Natural killer cell (primary cell): ENCODE data around the gene GAB2. TPM values are rescaled to one million over a fixed set of nuclear protein-coding genes. Genes with fewer than 3 reads are reported as not detected.

Source experiments
- ATAC-seq, 3 donors: fragments of 150-1000 bp in 2 of 3; fragments of 200-7000 bp in 1 of 3; cut with Tn5 transposase; 1 replicate in 1 of 3; 2 replicates in 2 of 3; pipeline ENCODE4 v1.10.0; 2021; ENCODE audit warnings: mild to moderate bottlenecking in 2 of 3, moderate library complexity in 2 of 3
- DNase-seq, 2 donors: peaks; one replicate each; pipeline versions ENCODE4 v3.0.0 to v3.0.0-alpha.2; 2013 to 2021; ENCODE audit warnings: mixed read lengths in 1 of 2
- H3K27ac ChIP-seq: one replicate; pipeline ENCODE4 v1.5.1; 2013; ENCODE audit warnings: mild to moderate bottlenecking, low read length
- H3K27me3 ChIP-seq: one replicate; pipeline ENCODE4 v1.6.1; 2013; ENCODE audit warnings: low read length; ENCODE audit not compliant: control insufficient read depth, insufficient read depth
- H3K36me3 ChIP-seq: one replicate; pipeline ENCODE4 v1.6.1; 2013; ENCODE audit warnings: low read length; ENCODE audit not compliant: control insufficient read depth, insufficient read depth
- H3K4me1 ChIP-seq: one replicate; pipeline ENCODE4 v1.6.1; 2013; ENCODE audit warnings: low read length; ENCODE audit not compliant: control insufficient read depth, insufficient read depth
- H3K4me3 ChIP-seq: one replicate; pipeline ENCODE4 v1.5.1; 2013; ENCODE audit warnings: low read length
- H3K9me3 ChIP-seq: one replicate; pipeline ENCODE4 v1.6.1; 2013; ENCODE audit warnings: low read length; ENCODE audit not compliant: control insufficient read depth, insufficient read depth
- H3K27ac Mint-ChIP-seq, 2 donors: one replicate each; pipeline ENCODE4 v1.8.0; 2022; ENCODE audit warnings: mild to moderate bottlenecking in 2 of 2, mixed read lengths in 2 of 2, moderate library complexity in 1 of 2
- H3K27me3 Mint-ChIP-seq, 2 donors: one replicate each; pipeline ENCODE4 v1.8.0; 2022; ENCODE audit warnings: low read depth in 2 of 2, mixed read lengths in 2 of 2
- H3K36me3 Mint-ChIP-seq: one replicate; pipeline ENCODE4 v1.8.0; 2022; ENCODE audit warnings: mixed read lengths
- H3K4me1 Mint-ChIP-seq, 2 donors: one replicate each; pipeline ENCODE4 v1.8.0; 2022; ENCODE audit warnings: mixed read lengths in 2 of 2
- H3K4me3 Mint-ChIP-seq: one replicate; pipeline ENCODE4 v1.8.0; 2022; ENCODE audit warnings: mild to moderate bottlenecking, moderate library complexity, mixed read lengths
- H3K9me3 Mint-ChIP-seq, 2 donors: one replicate each; pipeline ENCODE4 v1.8.0; 2022; ENCODE audit warnings: mixed read lengths in 2 of 2
- WGBS: methylation state at CpG from one replicate; pipeline ENCODE4 v1.1.7; 2013; ENCODE audit warnings: missing lambda C conversion rate; ENCODE audit not compliant: insufficient coverage; 5-methylcytosine and 5-hydroxymethylcytosine counted together
- intact Hi-C: fragments of 100-400 bp; cut with micrococcal nuclease; formaldehyde crosslinking; loops from one replicate; pipeline ENCODE4 v1.14.2; 2022
- total RNA-seq, 4 donors: library from RNA; stranded (reverse); fragments of 120-200 nt in 1 of 4; gene quantifications; one replicate each; pipeline versions ENCODE4 v1.2.3 to v1.2.4, GENCODE V29; 2013 to 2022
- TF ChIP-seq, protein P1 (sequence below): fragments of 200-600 bp; IDR thresholded peaks from one replicate; pipeline ENCODE4 v1.8.0; 2022; ENCODE audit warnings: antibody characterized with exemption

The GAB2 gene
- total RNA-seq, 3 donors from 2014 or later (not counting 1 experiment from before 2014, with no cell fraction given): 4.3 to 58.4 (median 8.1) TPM

DNA sequence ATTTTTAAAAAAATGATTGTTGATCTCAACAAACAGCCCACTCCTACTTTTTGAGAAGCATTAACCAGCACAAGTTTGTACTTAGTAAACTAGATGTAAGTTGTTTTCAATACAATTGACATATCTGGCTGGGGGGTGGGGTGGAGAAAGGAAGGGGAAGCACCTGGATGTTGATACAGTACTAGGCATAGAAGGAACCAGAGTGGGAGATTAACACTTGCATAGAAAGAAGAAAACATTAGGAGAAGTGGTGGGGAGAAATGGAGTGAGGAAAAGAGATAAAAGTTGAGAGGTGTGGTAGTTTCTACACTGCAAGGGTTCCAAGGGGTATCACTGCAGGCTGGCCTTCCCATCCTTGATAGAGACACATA is 10.6 kb upstream of the GAB2 start:
- Mint-ChIP-seq H3K27ac (no peak overlapping the region), H3K4me3 (no peak overlapping the region), H3K27me3 (peaks cover 0 to 6% of the 10 kb centered on the region in 2 donors), H3K36me3 (no peaks in the 10 kb centered on the region), H3K4me1 (peaks cover 0 to 7% of the 10 kb centered on the region in 2 donors), H3K9me3 (no peaks in the 10 kb centered on the region)
- no peaks in the 10 kb centered on the region for H3K36me3 ChIP-seq
- no peaks in the 10 kb centered on the region for H3K9me3 ChIP-seq
- no peaks in the 10 kb centered on the region for H3K27me3 ChIP-seq
- TF ChIP-seq, protein P1, sequence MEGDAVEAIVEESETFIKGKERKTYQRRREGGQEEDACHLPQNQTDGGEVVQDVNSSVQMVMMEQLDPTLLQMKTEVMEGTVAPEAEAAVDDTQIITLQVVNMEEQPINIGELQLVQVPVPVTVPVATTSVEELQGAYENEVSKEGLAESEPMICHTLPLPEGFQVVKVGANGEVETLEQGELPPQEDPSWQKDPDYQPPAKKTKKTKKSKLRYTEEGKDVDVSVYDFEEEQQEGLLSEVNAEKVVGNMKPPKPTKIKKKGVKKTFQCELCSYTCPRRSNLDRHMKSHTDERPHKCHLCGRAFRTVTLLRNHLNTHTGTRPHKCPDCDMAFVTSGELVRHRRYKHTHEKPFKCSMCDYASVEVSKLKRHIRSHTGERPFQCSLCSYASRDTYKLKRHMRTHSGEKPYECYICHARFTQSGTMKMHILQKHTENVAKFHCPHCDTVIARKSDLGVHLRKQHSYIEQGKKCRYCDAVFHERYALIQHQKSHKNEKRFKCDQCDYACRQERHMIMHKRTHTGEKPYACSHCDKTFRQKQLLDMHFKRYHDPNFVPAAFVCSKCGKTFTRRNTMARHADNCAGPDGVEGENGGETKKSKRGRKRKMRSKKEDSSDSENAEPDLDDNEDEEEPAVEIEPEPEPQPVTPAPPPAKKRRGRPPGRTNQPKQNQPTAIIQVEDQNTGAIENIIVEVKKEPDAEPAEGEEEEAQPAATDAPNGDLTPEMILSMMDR: no peak
- no peak overlapping the region for H3K4me3 ChIP-seq
- intact Hi-C loops: no loop called here
- H3K27ac ChIP-seq: no peak overlapping the region
- H3K4me1 ChIP-seq: peaks cover 3% of the 10 kb centered on the region
- no peak for DNase-seq
- ATAC-seq: no peak

DNA sequence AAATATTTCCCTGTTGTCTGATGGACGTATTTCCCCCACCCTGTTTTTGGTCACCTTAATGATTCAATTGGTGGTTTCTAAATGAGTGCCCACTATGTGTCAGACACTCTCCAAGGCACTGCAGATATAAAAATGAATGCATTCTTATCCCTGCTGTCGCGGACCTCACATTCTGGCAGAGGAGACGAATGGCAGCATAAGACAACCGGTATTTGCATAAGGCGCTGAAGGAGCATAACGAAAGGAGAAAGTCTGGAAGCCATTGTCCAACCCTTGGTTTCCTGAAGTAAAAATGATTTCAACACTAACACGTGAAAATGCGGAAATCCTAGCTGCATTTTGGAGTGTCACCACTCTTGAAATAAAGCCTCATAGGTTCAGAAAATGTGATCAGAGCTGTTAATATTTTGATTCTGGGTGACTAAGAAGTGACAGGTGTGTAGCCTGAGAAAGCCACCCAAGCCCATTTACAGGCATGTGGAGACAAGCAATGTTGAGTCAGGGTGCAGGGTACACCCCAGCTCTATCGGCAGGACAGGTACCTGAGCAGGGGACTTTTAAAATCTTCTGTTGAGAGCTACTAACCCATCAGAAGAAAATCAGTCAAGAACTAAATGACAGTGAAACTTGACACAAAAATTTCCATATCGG is 10.1 kb upstream of the GAB2 start:
- H3K4me1 ChIP-seq: peaks cover 3% of the 10 kb centered on the region
- 31% methylated on average over 11 of the region's 11 CpGs for WGBS
- Mint-ChIP-seq H3K9me3 (no peaks in the 10 kb centered on the region), H3K27me3 (peaks cover 0 to 6% of the 10 kb centered on the region in 2 donors), H3K4me3 (no peak overlapping the region), H3K4me1 (peaks cover 0 to 7% of the 10 kb centered on the region in 2 donors), H3K27ac (no peak overlapping the region), H3K36me3 (no peaks in the 10 kb centered on the region)
- no peak for DNase-seq
- no peaks in the 10 kb centered on the region for H3K27me3 ChIP-seq
- TF ChIP-seq, protein P1: no peak
- no peaks in the 10 kb centered on the region for H3K9me3 ChIP-seq
- H3K4me3 ChIP-seq: no peak overlapping the region
- no peaks in the 10 kb centered on the region for H3K36me3 ChIP-seq
- H3K27ac ChIP-seq: no peak overlapping the region
- ATAC-seq: no peak
- intact Hi-C loops: no loop called here

DNA sequence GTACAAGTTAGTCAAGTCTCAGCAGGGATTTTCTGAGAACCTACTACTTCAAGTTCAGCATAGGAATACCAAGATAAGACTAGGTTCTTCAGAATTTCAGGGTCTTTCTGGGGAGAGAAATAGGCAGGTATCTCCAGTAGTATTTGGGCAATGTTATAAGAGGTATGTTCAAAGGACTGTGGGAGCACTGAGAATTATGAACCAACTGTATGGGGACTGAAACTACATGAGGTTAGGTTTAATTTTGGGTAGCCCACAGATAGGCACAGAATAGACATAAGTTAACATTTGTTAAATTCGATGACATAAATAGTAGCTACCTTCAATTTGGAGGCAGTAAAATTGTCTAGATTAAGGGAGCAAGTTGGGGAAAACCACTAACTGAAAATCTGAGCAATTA is 9.2 kb upstream of the GAB2 start:
- TF ChIP-seq, protein P1: no peak
- Mint-ChIP-seq H3K36me3 (no peaks in the 10 kb centered on the region), H3K9me3 (no peaks in the 10 kb centered on the region), H3K27ac (no peak overlapping the region), H3K4me1 (peaks cover 0 to 7% of the 10 kb centered on the region in 2 donors), H3K4me3 (no peak overlapping the region), H3K27me3 (peaks cover 6 to 7% of the 10 kb centered on the region in 2 donors)
- ATAC-seq: no peak
- Histone ChIP-seq H3K36me3 (no peaks in the 10 kb centered on the region), H3K4me1 (peaks cover 3% of the 10 kb centered on the region), H3K9me3 (no peaks in the 10 kb centered on the region), H3K27ac (no peak overlapping the region), H3K27me3 (no peaks in the 10 kb centered on the region), H3K4me3 (no peak overlapping the region)
- WGBS: 67% methylated on average over 1 of the region's 1 CpG
- no peak for DNase-seq
- intact Hi-C loops: no loop called here
